Ishikawa (cell line): ENCODE measurements around the gene TMEM175.

Experiments used
- CEBPB ChIP-seq: IDR thresholded peaks from 2 replicates; pipeline ENCODE4 v1.6.1; 2012
- CREB1 ChIP-seq: IDR thresholded peaks from 2 replicates; pipeline ENCODE4 v1.6.1; 2012; ENCODE audit warnings: low read depth
- EGR1 ChIP-seq: IDR thresholded peaks from 2 replicates; pipeline ENCODE4 v1.6.1; 2012
- EP300 ChIP-seq: IDR thresholded peaks from 2 replicates; pipeline ENCODE4 v1.6.1; 2012; ENCODE audit warnings: borderline replicate concordance
- FOXM1 ChIP-seq: IDR thresholded peaks from 2 replicates; pipeline ENCODE4 v1.6.1; 2012; ENCODE audit warnings: low read depth, borderline replicate concordance
- NFIC ChIP-seq: IDR thresholded peaks from 2 replicates; pipeline ENCODE4 v1.6.1; 2012
- RAD21 ChIP-seq: IDR thresholded peaks from 2 replicates; pipeline ENCODE4 v1.6.1; 2012; ENCODE audit warnings: low read depth
- TAF1 ChIP-seq: IDR thresholded peaks from 2 replicates; pipeline ENCODE4 v1.6.1; 2012; ENCODE audit warnings: low read depth, mild to moderate bottlenecking
- TCF12 ChIP-seq: IDR thresholded peaks from 2 replicates; pipeline ENCODE4 v1.6.1; 2012; ENCODE audit warnings: low read depth
- TEAD4 ChIP-seq: IDR thresholded peaks from 2 replicates; pipeline ENCODE4 v1.6.1; 2012
- YY1 ChIP-seq: IDR thresholded peaks from 2 replicates; pipeline ENCODE4 v1.6.1; 2012; ENCODE audit warnings: low read depth
- ZBTB7A ChIP-seq: IDR thresholded peaks from 2 replicates; pipeline ENCODE4 v1.6.1; 2012; ENCODE audit warnings: low read depth
- TF ChIP-seq, protein P1 (sequence below): IDR thresholded peaks from 2 replicates; pipeline ENCODE4 v1.6.1; 2012
- TF ChIP-seq, protein P2 (sequence below): IDR thresholded peaks from 2 replicates; pipeline ENCODE4 v1.6.1; 2012
- TF ChIP-seq, protein P3 (sequence below): IDR thresholded peaks from 2 replicates; pipeline ENCODE4 v1.6.1; 2012; ENCODE audit warnings: low read depth, mild to moderate bottlenecking

The TMEM175 gene

DNA sequence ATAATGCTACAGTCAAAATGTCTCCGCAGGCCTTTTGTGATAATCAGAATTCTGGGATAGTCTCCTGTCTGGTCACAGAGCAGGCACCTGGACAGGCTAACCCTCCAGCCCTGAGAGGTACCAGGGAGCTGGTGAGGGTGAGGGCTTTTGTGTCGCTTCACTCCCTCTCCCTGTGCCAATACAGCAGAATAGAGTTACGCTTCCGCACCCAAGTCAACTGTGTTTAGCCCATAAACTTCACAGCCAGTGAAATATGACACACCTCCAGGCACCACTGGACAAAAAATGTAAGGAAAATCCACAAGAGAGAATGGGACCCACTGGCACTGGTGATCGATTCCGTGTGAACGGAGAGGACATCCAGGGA is 1.4 kb upstream of the TMEM175 start:
- no peak for TF ChIP-seq EGR1
- TF ChIP-seq, protein P1, sequence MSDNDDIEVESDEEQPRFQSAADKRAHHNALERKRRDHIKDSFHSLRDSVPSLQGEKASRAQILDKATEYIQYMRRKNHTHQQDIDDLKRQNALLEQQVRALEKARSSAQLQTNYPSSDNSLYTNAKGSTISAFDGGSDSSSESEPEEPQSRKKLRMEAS: no peak
- no peak for TF ChIP-seq YY1
- TF ChIP-seq TAF1: no peak
- no peak for TF ChIP-seq NFIC
- TF ChIP-seq, protein P2, sequence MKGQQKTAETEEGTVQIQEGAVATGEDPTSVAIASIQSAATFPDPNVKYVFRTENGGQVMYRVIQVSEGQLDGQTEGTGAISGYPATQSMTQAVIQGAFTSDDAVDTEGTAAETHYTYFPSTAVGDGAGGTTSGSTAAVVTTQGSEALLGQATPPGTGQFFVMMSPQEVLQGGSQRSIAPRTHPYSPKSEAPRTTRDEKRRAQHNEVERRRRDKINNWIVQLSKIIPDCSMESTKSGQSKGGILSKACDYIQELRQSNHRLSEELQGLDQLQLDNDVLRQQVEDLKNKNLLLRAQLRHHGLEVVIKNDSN: no peak
- TF ChIP-seq, protein P3, sequence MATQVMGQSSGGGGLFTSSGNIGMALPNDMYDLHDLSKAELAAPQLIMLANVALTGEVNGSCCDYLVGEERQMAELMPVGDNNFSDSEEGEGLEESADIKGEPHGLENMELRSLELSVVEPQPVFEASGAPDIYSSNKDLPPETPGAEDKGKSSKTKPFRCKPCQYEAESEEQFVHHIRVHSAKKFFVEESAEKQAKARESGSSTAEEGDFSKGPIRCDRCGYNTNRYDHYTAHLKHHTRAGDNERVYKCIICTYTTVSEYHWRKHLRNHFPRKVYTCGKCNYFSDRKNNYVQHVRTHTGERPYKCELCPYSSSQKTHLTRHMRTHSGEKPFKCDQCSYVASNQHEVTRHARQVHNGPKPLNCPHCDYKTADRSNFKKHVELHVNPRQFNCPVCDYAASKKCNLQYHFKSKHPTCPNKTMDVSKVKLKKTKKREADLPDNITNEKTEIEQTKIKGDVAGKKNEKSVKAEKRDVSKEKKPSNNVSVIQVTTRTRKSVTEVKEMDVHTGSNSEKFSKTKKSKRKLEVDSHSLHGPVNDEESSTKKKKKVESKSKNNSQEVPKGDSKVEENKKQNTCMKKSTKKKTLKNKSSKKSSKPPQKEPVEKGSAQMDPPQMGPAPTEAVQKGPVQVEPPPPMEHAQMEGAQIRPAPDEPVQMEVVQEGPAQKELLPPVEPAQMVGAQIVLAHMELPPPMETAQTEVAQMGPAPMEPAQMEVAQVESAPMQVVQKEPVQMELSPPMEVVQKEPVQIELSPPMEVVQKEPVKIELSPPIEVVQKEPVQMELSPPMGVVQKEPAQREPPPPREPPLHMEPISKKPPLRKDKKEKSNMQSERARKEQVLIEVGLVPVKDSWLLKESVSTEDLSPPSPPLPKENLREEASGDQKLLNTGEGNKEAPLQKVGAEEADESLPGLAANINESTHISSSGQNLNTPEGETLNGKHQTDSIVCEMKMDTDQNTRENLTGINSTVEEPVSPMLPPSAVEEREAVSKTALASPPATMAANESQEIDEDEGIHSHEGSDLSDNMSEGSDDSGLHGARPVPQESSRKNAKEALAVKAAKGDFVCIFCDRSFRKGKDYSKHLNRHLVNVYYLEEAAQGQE: no peak
- no peak for TF ChIP-seq FOXM1
- TF ChIP-seq CREB1: no peak
- TF ChIP-seq EP300: no peak
- no peak for TF ChIP-seq RAD21
- TF ChIP-seq CEBPB: no peak
- TF ChIP-seq ZBTB7A: no peak
- no peak for TF ChIP-seq TCF12
- no peak for TF ChIP-seq TEAD4

DNA sequence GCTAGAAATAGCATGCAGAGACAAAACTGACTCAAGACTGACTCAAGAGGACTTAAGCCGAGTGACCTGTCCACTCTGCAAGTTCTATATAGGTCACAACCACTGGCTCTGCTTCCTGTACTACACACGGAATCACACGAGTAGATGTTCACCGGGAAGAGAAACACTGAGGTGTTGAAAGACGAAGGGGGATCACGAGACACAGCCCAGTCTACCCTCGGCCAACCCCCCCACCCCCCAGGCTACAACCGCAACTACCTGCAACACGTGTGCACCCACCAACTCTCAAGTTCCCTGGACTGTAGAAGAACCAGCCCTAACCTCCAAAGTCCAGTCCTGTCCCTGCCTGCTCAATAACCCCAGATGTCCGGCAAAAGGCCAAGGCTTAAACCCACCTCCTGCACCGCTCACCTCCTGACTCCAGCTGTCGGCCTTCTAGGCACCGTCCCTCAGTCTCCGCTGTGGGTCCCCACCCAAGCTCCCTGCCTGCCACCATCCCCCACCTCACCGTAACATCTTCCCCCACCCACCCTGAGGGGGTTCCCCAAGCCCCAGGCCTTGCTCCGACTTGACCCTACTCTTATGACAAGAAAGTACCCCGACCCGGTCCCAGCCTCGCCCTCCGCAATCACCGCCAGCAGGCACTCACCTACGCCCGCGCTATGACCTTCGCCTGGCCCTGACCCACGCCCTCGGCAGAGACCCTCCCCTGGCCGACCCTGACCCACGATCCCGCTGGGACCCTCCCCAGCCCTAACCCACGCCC is 883 bp upstream of the TMEM175 start:
- TF ChIP-seq TCF12 (no peak), TAF1 (no peak), NFIC (no peak), CREB1 (no peak), ZBTB7A (no peak), TEAD4 (no peak), EP300 (no peak), FOXM1 (no peak), YY1 (no peak), CEBPB (no peak), EGR1 (no peak), RAD21 (no peak)
- TF ChIP-seq, protein P2: no peak
- TF ChIP-seq, protein P1: no peak
- TF ChIP-seq, protein P3: no peak

DNA sequence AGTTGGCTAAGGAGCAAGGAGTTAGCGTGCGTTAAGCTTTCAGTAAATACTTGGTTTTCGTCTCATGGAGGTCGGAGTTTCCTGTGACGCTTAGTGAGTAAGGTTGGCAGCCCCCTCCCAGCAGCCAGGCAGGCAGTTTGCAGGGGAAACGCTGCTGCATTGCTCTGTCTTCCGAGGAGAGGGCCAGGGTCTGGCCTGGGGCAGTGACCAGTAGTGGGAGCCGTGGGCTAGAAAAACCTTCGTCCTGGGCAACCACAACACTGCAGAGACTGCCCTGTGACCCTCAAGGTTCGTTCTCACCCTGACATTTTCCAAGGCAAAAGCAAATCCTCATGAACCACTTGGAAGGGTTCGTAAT is 432 bp downstream of the TMEM175 start:
- TF ChIP-seq NFIC: no peak
- TF ChIP-seq, protein P2: no peak
- no peak for TF ChIP-seq EP300
- TF ChIP-seq TCF12: no peak
- no peak for TF ChIP-seq CEBPB
- no peak for TF ChIP-seq ZBTB7A
- TF ChIP-seq EGR1: no peak
- TF ChIP-seq, protein P3: no peak
- TF ChIP-seq YY1: no peak
- TF ChIP-seq TAF1: no peak
- no peak for TF ChIP-seq FOXM1
- no peak for TF ChIP-seq TEAD4
- TF ChIP-seq CREB1: no peak
- TF ChIP-seq RAD21: no peak
- TF ChIP-seq, protein P1: no peak
